OCI-LY3 (cell line): ENCODE results near the gene CCDC71.

Source experiments
- H2AFZ ChIP-seq: fragments of 200-600, 300-600 bp; shearing (Covaris generic); 2 replicates; pipeline ENCODE4 v1.6.0; 2014; ENCODE audit warnings: antibody characterized with exemption, low read depth, low read length
- H3K27ac ChIP-seq: fragments of 200-600, 300-600 bp; sonication (generic); 2 replicates; pipeline ENCODE4 v1.5.1; 2014; ENCODE audit warnings: mild to moderate bottlenecking, low read length, moderate library complexity, mixed read lengths
- H3K27me3 ChIP-seq: fragments of 200-600, 300-600 bp; sonication (generic); 2 replicates; pipeline ENCODE4 v1.6.1; 2014; ENCODE audit warnings: low read depth, low read length, mixed read lengths
- H3K36me3 ChIP-seq: fragments of 200-600, 300-600 bp; sonication (generic); replicated peaks from 2 replicates; pipeline ENCODE3; 2014; ENCODE audit warnings: low read depth, low read length, mixed read lengths
- H3K4me1 ChIP-seq: fragments of 300-600, 200-600 bp; sonication (generic); 2 replicates; pipeline ENCODE4 v1.6.1; 2014; ENCODE audit warnings: low read length, mixed read lengths
- H3K4me2 ChIP-seq: fragments of 200-600, 300-600 bp; sonication (generic); 2 replicates; pipeline ENCODE4 v1.6.1; 2014; ENCODE audit warnings: low read length, mixed read lengths
- H3K4me3 ChIP-seq: fragments of 300-600, 200-600 bp; sonication (generic); 2 replicates; pipeline ENCODE4 v1.5.1; 2014; ENCODE audit warnings: antibody characterized with exemption, mild to moderate bottlenecking, low read length, moderate library complexity
- H3K79me2 ChIP-seq: fragments of 300-600, 200-600 bp; shearing (Covaris generic); 2 replicates; pipeline ENCODE4 v1.6.1; 2014; ENCODE audit warnings: mild to moderate bottlenecking, low read length, mixed read lengths
- H3K9ac ChIP-seq: fragments of 300-600, 200-600 bp; shearing (Covaris generic); 2 replicates; pipeline ENCODE4 v1.6.0; 2014; ENCODE audit warnings: mild to moderate bottlenecking, low read length, moderate library complexity
- H3K9me3 ChIP-seq: fragments of 200-600, 300-600 bp; shearing (Covaris generic); 2 replicates; pipeline ENCODE4 v1.6.1; 2014; ENCODE audit warnings: low read length, mixed read lengths; ENCODE audit not compliant: insufficient read depth
- H4K20me1 ChIP-seq: fragments of 200-600, 300-600 bp; sonication (generic); 2 replicates; pipeline ENCODE4 v1.6.1; 2016; ENCODE audit warnings: low read length, mixed read lengths; ENCODE audit not compliant: insufficient read depth
- EZH2phosphoT487 ChIP-seq: fragments of 200-600 bp; shearing (Covaris generic); IDR thresholded peaks from 2 replicates; pipeline ENCODE4 v1.6.1; 2018; ENCODE audit warnings: antibody characterized with exemption, mixed run types, low read depth
- TF ChIP-seq, protein P1 (sequence below): fragments of 200-600, 300-600 bp; sonication (generic); IDR thresholded peaks from 2 replicates; pipeline ENCODE4 v1.5.1; 2014; ENCODE audit warnings: antibody characterized with exemption, low read length, low read depth

Gene CCDC71

DNA sequence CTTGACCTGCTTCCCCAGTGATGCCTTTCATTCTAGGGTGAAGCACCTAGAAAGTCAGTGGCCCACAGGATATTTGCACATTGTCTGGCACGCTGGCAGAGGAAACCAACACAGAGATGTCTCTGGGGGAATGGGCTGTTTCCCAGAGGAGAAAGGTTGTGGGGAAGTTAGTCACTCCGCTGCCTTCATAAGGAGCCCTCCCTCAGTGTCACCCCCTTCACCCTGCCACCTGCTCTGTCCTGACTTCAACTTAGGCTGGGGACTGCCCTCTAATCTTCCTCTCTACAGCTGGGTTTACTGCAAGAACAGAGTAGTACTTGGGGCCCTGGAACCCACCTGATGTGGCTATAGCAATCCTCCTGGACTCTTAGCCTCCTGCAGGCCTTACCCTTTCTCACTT lies 10.9 kb upstream of the CCDC71 start:
- no peaks in the 10 kb centered on the region for H4K20me1 ChIP-seq
- peaks cover under 1% of the 10 kb centered on the region for H3K4me1 ChIP-seq
- no peak overlapping the region for H3K27ac ChIP-seq
- H2AFZ ChIP-seq: no peak overlapping the region
- H3K79me2 ChIP-seq: no peaks in the 10 kb centered on the region
- no peak overlapping the region for H3K4me2 ChIP-seq
- H3K9ac ChIP-seq: no peak overlapping the region
- TF ChIP-seq, protein P1, sequence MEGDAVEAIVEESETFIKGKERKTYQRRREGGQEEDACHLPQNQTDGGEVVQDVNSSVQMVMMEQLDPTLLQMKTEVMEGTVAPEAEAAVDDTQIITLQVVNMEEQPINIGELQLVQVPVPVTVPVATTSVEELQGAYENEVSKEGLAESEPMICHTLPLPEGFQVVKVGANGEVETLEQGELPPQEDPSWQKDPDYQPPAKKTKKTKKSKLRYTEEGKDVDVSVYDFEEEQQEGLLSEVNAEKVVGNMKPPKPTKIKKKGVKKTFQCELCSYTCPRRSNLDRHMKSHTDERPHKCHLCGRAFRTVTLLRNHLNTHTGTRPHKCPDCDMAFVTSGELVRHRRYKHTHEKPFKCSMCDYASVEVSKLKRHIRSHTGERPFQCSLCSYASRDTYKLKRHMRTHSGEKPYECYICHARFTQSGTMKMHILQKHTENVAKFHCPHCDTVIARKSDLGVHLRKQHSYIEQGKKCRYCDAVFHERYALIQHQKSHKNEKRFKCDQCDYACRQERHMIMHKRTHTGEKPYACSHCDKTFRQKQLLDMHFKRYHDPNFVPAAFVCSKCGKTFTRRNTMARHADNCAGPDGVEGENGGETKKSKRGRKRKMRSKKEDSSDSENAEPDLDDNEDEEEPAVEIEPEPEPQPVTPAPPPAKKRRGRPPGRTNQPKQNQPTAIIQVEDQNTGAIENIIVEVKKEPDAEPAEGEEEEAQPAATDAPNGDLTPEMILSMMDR: no peak
- TF ChIP-seq EZH2phosphoT487: no peak
- no peaks in the 10 kb centered on the region for H3K9me3 ChIP-seq
- H3K36me3 ChIP-seq: no peaks in the 10 kb centered on the region
- H3K4me3 ChIP-seq: no peak overlapping the region
- H3K27me3 ChIP-seq: no peaks in the 10 kb centered on the region

DNA sequence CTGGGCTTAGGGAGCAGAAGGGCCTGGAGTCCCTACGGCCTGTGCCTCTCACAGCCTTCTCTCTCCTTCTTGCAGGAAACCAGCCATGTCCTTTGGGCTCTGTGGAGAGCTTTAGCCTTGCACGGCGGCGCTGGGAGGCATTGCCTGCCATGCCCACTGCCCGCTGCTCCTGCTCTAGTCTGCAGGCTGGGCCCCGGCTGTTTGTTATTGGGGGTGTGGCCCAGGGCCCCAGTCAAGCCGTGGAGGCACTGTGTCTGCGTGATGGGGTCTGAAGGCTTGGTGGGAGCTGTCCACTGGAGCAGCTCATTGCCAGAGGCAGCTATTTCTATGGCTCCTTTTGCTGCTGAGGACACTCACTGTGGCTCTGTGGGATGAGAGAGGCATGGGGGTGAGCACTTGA lies 9.4 kb upstream of the CCDC71 start:
- Histone ChIP-seq H3K27ac (no peak overlapping the region), H3K9ac (no peak overlapping the region), H3K9me3 (no peaks in the 10 kb centered on the region), H3K4me2 (no peak overlapping the region), H3K36me3 (no peaks in the 10 kb centered on the region), H2AFZ (no peak overlapping the region), H3K4me3 (no peak overlapping the region), H3K27me3 (no peaks in the 10 kb centered on the region), H3K4me1 (peaks cover 9% of the 10 kb centered on the region), H4K20me1 (no peaks in the 10 kb centered on the region), H3K79me2 (no peaks in the 10 kb centered on the region)
- TF ChIP-seq, protein P1: no peak
- no peak for TF ChIP-seq EZH2phosphoT487

DNA sequence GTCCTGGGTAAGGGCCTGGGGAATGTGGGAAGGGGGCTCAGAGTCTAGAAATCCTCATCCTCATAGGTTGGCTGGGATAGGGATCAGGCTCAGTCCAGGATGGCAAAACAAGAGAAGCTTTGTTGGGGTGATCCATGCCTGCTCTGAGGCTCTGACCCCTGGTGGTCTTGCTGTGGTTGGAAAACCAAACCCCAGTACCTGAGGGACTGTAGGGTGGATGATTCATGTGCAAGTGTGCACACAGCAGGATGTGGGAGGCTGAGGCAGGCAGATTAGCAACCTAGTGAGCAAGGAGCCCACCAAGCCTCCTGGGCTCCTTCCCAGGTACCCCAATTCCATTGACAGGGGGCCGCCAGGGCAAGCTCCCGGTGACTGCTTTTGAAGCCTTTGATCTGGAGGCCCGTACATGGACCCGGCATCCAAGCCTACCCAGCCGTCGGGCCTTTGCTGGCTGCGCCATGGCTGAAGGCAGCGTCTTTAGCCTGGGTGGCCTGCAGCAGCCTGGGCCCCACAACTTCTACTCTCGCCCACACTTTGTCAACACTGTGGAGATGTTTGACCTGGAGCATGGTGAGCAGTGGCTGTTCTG lies 8.4 kb upstream of the CCDC71 start:
- H3K4me2 ChIP-seq: no peak overlapping the region
- H2AFZ ChIP-seq: no peak overlapping the region
- H3K27me3 ChIP-seq: no peaks in the 10 kb centered on the region
- no peak overlapping the region for H3K4me3 ChIP-seq
- H3K9ac ChIP-seq: no peak overlapping the region
- H4K20me1 ChIP-seq: no peaks in the 10 kb centered on the region
- peaks cover 10% of the 10 kb centered on the region for H3K4me1 ChIP-seq
- H3K79me2 ChIP-seq: no peaks in the 10 kb centered on the region
- H3K27ac ChIP-seq: no peak overlapping the region
- H3K36me3 ChIP-seq: no peaks in the 10 kb centered on the region
- no peaks in the 10 kb centered on the region for H3K9me3 ChIP-seq
- TF ChIP-seq, protein P1: no peak
- no peak for TF ChIP-seq EZH2phosphoT487

DNA sequence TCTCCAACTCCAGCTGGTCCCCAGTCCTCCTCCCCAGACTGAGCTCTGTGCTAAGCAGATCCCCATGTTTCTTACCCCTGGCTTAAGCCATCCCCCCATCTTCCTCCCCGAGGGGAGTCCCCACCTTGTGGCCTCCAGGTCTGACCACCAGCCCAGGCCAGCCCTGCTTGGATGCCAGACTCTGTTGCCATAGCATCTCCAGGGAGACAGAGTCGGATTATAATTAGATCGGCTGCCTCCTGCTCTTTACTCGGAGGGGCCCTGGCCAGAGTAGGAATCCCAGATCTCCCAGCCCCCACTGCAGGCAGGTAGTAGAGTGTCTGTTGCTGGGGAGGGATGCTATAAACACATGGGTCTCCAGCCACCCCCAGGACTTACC lies 7.7 kb upstream of the CCDC71 start:
- Histone ChIP-seq H3K4me3 (no peak overlapping the region), H3K9ac (no peak overlapping the region), H3K36me3 (no peaks in the 10 kb centered on the region), H4K20me1 (no peaks in the 10 kb centered on the region), H3K79me2 (no peaks in the 10 kb centered on the region), H2AFZ (no peak overlapping the region), H3K9me3 (no peaks in the 10 kb centered on the region), H3K27ac (no peak overlapping the region), H3K4me1 (peaks cover 10% of the 10 kb centered on the region), H3K4me2 (no peak overlapping the region), H3K27me3 (no peaks in the 10 kb centered on the region)
- TF ChIP-seq, protein P1: no peak
- no peak for TF ChIP-seq EZH2phosphoT487
